Measurements from ENCODE around the gene P2RX7.
"Not testable (repeated sequence)": the region's sequence is repeated elsewhere in the genome, so short reads cannot be mapped to it uniquely, and the experiment has no call there.

P2RX7 gene

GRCh38 chr12:121170151-121170550 lies 37.5 kb downstream of the P2RX7 start:
- in situ Hi-C loops (cut with MboI; ENCODE audit: low sequenced_read_pairs), result no loop called here

DNA sequence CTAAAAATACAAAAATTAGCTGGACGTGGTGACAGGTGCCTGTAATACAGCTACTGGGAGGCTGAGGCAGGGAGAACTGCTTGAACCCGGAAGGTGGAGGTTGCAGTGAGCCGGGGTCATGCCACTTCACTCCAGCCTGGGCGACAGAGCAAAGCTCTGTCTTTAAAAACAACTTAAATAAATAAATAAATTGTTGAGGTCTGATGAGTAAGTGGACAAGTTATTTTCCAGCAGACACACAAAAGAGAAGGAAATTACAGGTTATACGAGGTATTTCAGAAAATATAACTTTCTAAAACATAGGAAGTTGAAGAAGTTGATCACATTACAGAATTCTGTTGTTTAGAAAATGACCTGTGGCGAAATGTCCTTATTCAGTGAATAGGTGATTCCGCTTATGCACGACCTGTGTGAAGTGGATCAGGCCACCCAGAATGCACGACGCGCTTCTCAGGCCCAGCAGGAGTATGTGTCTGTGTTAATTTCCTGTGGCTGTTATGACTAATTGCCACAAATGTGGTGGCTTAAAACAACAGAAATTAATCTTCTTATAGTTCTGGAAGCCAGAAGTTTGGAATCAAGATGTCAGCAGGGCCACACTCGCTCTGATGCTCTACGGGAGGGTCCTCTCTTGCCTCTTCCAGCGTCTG lies 38.1 kb downstream of the P2RX7 start:
- in situ Hi-C loops (cut with MboI; ENCODE audit: low sequenced_read_pairs), result no loop called here

- in situ Hi-C loops (cut with MboI; ENCODE audit: low sequenced_read_pairs), result no loop called here
Observed at GRCh38 chr12:121172145-121172544, 39.5 kb downstream of the P2RX7 start.

- in situ Hi-C loops (cut with MboI; ENCODE audit: low sequenced_read_pairs), result no loop called here
Observed at GRCh38 chr12:121175383-121176119, 42.9 kb downstream of the P2RX7 start.

GRCh38 chr12:121176826-121177529 lies 44.3 kb downstream of the P2RX7 start:
- in situ Hi-C loops (cut with MboI; ENCODE audit: low sequenced_read_pairs), result no loop called here

- in situ Hi-C loops (cut with MboI; ENCODE audit: low sequenced_read_pairs), result no loop called here
Observed at GRCh38 chr12:121181181-121181580, 48.5 kb downstream of the P2RX7 start.

- in situ Hi-C loops (cut with MboI; ENCODE audit: low sequenced_read_pairs), result no loop called here
Observed at GRCh38 chr12:121182222-121182893, 49.7 kb downstream of the P2RX7 start.

DNA sequence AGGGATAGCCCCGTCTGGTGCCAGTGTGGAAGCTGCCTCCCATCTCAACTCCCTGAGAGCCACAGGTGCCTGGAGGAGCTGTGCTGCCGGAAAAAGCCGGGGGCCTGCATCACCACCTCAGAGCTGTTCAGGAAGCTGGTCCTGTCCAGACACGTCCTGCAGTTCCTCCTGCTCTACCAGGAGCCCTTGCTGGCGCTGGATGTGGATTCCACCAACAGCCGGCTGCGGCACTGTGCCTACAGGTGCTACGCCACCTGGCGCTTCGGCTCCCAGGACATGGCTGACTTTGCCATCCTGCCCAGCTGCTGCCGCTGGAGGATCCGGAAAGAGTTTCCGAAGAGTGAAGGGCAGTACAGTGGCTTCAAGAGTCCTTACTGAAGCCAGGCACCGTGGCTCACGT lies 51.7 kb downstream of the P2RX7 start:
- in situ Hi-C loops (cut with MboI; ENCODE audit: low sequenced_read_pairs), result no loop called here

- in situ Hi-C loops (cut with MboI; ENCODE audit: low sequenced_read_pairs), result no loop called here
Observed at GRCh38 chr12:121184984-121185889, 52.6 kb downstream of the P2RX7 start.

- in situ Hi-C loops (cut with MboI; ENCODE audit: low sequenced_read_pairs), result no loop called here
Observed at GRCh38 chr12:121186826-121187225, 54.1 kb downstream of the P2RX7 start.

DNA sequence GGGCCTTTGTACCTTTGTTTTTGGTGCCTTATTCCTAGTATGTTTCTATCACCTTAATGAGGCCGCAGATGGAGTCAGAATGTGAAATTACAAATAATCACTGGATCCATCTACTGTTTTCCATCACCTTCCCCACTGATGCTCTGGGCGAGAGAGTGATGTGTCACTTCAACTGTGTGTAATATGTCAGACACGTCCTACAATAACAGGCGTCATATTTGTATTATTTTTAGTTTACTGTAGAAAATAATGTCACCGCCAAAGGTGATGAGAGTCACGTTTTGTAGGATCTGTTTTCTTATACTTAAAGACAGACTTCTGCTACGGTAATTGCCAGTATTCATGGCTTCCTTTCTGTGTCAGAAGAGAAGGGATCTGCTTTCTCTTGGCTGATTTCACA lies 54.8 kb downstream of the P2RX7 start:
- in situ Hi-C loops (cut with MboI; ENCODE audit: low sequenced_read_pairs), result no loop called here

GRCh38 chr12:121188227-121188626 lies 55.6 kb downstream of the P2RX7 start:
- in situ Hi-C loops (cut with MboI; ENCODE audit: low sequenced_read_pairs), result no loop called here

GRCh38 chr12:121189131-121189530 lies 56.5 kb downstream of the P2RX7 start:
- in situ Hi-C loops (cut with MboI; ENCODE audit: low sequenced_read_pairs), result no loop called here

GRCh38 chr12:121189619-121190155 lies 57.0 kb downstream of the P2RX7 start:
- in situ Hi-C loops (cut with MboI; ENCODE audit: low sequenced_read_pairs), result no loop called here

GRCh38 chr12:121190523-121191031 lies 57.9 kb downstream of the P2RX7 start:
- in situ Hi-C loops (cut with MboI; ENCODE audit: low sequenced_read_pairs), result no loop called here

DNA sequence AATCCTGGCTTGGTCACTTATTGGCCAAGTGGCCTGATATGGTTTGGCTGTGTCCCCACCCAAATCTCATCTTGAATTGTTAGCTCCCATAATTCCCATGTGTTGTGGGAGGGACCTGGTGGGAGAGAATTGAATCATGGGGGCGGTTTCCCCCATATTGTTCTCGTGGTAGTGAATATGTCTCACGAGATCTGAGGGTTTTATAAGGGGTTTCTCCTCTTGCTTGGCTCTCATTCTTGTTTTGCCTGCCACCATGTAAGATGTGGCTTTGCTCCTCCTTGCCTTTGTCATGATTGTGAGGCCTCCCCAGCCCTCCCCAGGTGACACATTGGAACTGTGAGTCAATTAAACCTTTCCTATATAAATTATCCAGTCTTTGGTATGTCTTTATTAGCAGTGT lies 58.5 kb downstream of the P2RX7 start:
- in situ Hi-C loops (cut with MboI; ENCODE audit: low sequenced_read_pairs), result no loop called here

DNA sequence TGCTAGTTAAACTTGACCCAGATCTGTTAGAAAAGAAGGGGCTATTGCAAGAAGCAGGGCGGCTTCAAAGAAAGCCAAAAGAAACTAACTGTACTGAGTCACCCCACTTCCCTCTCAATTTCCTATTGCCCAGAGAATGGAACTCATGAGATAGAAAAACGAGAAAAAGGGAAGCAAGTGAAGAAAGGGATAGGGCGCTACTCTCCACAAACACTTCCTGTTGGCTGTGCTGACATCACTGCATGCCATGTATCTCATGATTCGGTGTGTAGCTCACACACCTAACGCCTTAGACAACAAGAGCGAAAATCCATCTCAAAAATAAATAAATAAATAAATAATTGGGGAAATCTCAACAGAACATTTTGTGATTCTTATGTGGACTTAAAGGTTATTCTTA lies 64.2 kb downstream of the P2RX7 start:
- in situ Hi-C loops (cut with MboI; ENCODE audit: low sequenced_read_pairs), result no loop called here

DNA sequence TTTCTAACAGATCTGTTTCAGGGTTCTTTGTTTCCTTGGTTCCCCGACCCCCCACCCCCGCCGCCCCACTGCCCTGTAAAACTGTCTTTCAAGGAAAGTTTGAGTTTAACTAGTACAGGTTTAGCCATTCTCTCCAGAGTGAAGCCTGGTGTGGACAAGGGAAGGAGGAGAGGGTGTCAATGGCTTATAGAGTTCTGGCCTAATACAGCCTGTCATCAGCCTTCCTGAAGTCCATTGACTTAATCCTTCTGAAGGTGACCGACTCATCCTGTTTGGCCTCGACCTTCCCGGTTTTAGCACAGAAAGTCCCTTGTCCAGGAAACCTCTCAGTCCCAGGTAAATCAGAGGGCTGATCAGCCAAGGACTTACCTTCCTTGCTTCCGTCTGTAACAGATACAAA lies 66.3 kb downstream of the P2RX7 start:
- in situ Hi-C loops (cut with MboI; ENCODE audit: low sequenced_read_pairs), result no loop called here

GRCh38 chr12:121201140-121201539 lies 68.5 kb downstream of the P2RX7 start:
- in situ Hi-C loops (cut with MboI; ENCODE audit: low sequenced_read_pairs), result not testable (repeated sequence)
